NB4 (cell line): Measurements from ENCODE around the gene WDR70.
"Not testable (repeated sequence)": the region's sequence is repeated elsewhere in the genome, so short reads cannot be mapped to it uniquely, and the experiment has no call there.

Experiments
- DNase-seq: peaks from one replicate; pipeline ENCODE4 v3.0.0; 2010; ENCODE audit warnings: low read depth
- H3K4me3 ChIP-seq: one replicate; pipeline ENCODE4 v1.5.1; 2011; ENCODE audit warnings: mild to moderate bottlenecking, low read depth, low read length, moderate library complexity
- MAX ChIP-seq: IDR thresholded peaks from 2 replicates; pipeline ENCODE4 v1.6.1; 2011; ENCODE audit warnings: low read depth, low read length
- MYC ChIP-seq: IDR thresholded peaks from 2 replicates; pipeline ENCODE4 v1.6.1; 2011; ENCODE audit warnings: low read depth, low read length
- POLR2A ChIP-seq: IDR thresholded peaks from 2 replicates; pipeline ENCODE4 v1.6.1; 2011; ENCODE audit warnings: mild to moderate bottlenecking; ENCODE audit not compliant: insufficient read length; ENCODE audit errors: extremely low read depth
- TF ChIP-seq, protein P1 (sequence below): IDR thresholded peaks from one replicate; pipeline ENCODE4 v1.5.1; 2012; ENCODE audit warnings: low read depth, low read length

WDR70 gene

DNA sequence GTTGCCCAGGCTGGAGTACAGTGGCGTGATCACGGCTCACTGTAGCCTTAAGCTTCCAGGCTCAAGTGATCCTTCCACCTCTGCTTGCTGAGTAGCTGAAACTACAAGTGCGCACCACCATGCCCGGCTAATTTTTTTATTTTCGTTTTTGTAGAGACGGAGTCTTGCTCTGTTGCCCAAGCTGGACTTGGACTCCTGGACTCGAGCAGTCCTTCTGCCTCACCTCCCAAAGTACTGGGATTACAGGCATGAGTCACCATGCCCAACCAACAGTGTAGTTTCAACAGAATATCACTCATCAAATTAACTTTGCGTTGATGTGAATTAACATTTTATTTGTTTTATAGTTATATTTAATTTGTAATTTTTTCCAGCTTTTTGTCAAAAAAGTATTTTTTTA lies 45.3 kb downstream of the WDR70 start:
- TF ChIP-seq POLR2A, result no peak
- no peak for TF ChIP-seq MAX
- TF ChIP-seq MYC, result no peak
- DNase-seq, result no peak
- H3K4me3 ChIP-seq, result no peak overlapping the region

DNA sequence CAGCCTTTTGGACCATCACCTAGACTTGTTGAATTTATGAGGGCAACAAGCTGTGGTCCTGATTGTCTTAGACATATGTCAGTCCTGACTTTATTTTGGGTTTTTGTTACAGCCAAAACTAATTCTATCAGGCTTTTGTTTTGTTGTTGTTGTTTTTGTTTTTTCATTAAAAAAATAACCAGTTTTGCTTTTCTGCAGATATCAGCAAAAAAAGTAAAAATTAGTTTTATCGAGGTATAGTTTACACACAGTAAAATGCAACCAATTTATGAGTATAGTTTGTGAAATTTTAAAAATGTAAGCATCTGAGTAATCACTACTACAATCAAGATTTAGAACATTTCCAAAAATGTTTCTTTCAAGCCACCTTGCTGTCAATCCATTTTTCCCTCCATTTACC lies 48.9 kb downstream of the WDR70 start:
- TF ChIP-seq MYC, result no peak
- no peak for TF ChIP-seq MAX
- TF ChIP-seq, protein P1, sequence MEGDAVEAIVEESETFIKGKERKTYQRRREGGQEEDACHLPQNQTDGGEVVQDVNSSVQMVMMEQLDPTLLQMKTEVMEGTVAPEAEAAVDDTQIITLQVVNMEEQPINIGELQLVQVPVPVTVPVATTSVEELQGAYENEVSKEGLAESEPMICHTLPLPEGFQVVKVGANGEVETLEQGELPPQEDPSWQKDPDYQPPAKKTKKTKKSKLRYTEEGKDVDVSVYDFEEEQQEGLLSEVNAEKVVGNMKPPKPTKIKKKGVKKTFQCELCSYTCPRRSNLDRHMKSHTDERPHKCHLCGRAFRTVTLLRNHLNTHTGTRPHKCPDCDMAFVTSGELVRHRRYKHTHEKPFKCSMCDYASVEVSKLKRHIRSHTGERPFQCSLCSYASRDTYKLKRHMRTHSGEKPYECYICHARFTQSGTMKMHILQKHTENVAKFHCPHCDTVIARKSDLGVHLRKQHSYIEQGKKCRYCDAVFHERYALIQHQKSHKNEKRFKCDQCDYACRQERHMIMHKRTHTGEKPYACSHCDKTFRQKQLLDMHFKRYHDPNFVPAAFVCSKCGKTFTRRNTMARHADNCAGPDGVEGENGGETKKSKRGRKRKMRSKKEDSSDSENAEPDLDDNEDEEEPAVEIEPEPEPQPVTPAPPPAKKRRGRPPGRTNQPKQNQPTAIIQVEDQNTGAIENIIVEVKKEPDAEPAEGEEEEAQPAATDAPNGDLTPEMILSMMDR, result no peak
- TF ChIP-seq POLR2A, result no peak
- no peak for DNase-seq
- H3K4me3 ChIP-seq, result no peak overlapping the region

DNA sequence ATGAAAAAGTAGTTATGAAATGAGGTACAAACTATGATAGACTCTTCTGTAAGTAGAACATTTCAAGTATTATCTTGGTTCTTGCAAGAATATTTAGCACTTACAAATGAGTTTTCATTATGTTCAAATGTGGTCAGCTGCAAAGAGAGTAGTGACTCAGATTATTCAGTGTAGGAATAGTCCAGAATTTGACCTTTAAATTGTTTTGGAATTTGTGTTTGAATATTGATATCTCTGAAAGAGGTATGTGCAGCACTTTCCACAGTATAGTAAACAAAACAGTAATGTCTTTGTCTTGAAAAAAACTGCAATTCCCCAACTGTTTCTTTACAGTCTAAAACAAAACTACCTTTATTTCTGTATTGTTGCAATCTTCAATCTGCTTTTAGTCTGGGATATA lies 56.1 kb downstream of the WDR70 start:
- DNase-seq, result no peak
- H3K4me3 ChIP-seq, result no peak overlapping the region
- TF ChIP-seq, protein P1, result no peak
- TF ChIP-seq MYC (no peak), POLR2A (no peak), MAX (no peak)

GRCh38 chr5:37436146-37436934 lies 57.2 kb downstream of the WDR70 start:
- no peak for DNase-seq
- TF ChIP-seq MYC (no peak), POLR2A (no peak), MAX (no peak)
- TF ChIP-seq, protein P1, result no peak
- H3K4me3 ChIP-seq, result no peak overlapping the region

- TF ChIP-seq POLR2A, result no peak
- TF ChIP-seq MYC, result no peak
- TF ChIP-seq, protein P1, result no peak
- no peak for TF ChIP-seq MAX
- DNase-seq, result no peak
- H3K4me3 ChIP-seq, result no peak overlapping the region
Measured at GRCh38 chr5:37437711-37438110, 58.6 kb downstream of the WDR70 start.

- H3K4me3 ChIP-seq, DNase-seq: not testable (repeated sequence)
Measured at GRCh38 chr5:37445783-37446182, 66.7 kb downstream of the WDR70 start.
